Measurements from ENCODE around the gene C11orf16.
"Not testable (repeated sequence)": the region's sequence is repeated elsewhere in the genome, so short reads cannot be mapped to it uniquely, and the experiment has no call there.

Gene C11orf16

GRCh38 chr11:8881585-8881984 is 51.2 kb downstream of the C11orf16 start:
- not testable (repeated sequence) for DNase-seq

GRCh38 chr11:8878771-8879170 is 54.0 kb downstream of the C11orf16 start:
- DNase-seq: no peak

GRCh38 chr11:8873741-8874405 is 58.9 kb downstream of the C11orf16 start:
- no peak for DNase-seq

- no peak for DNase-seq
Measured at GRCh38 chr11:8871962-8872361, 60.8 kb downstream of the C11orf16 start.

GRCh38 chr11:8871171-8871775 is 61.5 kb downstream of the C11orf16 start:
- DNase-seq: no peak

GRCh38 chr11:8870411-8871170 is 62.2 kb downstream of the C11orf16 start:
- DNase-seq: no peak

Data from CD4-positive, alpha-beta T cell treated with Interleukin-21 for 1 hour (primary cell).